AG09309 (cell line): ENCODE results near the gene CAMK1D.

Experiments used
- DNase-seq: peaks from one replicate; pipeline ENCODE4 v3.0.0-alpha.2; 2010; ENCODE audit warnings: low read depth
- H3K4me3 ChIP-seq: 2 replicates; pipeline ENCODE4 v1.5.1; 2011; ENCODE audit warnings: mild to moderate bottlenecking, low read depth, low read length, moderate library complexity; ENCODE audit not compliant: control insufficient read depth
- TF ChIP-seq, protein P1 (sequence below): IDR thresholded peaks from 2 replicates; pipeline ENCODE4 v1.5.1; 2011; ENCODE audit warnings: mild to moderate bottlenecking, low read depth, low read length, inconsistent platforms; ENCODE audit not compliant: insufficient read depth, control insufficient read depth; ENCODE audit errors: missing control alignments

CAMK1D gene

GRCh38 chr10:12839941-12840611 lies 490.7 kb downstream of the CAMK1D start:
- DNase-seq, result no peak
- H3K4me3 ChIP-seq, result no peak overlapping the region
- TF ChIP-seq, protein P1, sequence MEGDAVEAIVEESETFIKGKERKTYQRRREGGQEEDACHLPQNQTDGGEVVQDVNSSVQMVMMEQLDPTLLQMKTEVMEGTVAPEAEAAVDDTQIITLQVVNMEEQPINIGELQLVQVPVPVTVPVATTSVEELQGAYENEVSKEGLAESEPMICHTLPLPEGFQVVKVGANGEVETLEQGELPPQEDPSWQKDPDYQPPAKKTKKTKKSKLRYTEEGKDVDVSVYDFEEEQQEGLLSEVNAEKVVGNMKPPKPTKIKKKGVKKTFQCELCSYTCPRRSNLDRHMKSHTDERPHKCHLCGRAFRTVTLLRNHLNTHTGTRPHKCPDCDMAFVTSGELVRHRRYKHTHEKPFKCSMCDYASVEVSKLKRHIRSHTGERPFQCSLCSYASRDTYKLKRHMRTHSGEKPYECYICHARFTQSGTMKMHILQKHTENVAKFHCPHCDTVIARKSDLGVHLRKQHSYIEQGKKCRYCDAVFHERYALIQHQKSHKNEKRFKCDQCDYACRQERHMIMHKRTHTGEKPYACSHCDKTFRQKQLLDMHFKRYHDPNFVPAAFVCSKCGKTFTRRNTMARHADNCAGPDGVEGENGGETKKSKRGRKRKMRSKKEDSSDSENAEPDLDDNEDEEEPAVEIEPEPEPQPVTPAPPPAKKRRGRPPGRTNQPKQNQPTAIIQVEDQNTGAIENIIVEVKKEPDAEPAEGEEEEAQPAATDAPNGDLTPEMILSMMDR, result no peak

DNA sequence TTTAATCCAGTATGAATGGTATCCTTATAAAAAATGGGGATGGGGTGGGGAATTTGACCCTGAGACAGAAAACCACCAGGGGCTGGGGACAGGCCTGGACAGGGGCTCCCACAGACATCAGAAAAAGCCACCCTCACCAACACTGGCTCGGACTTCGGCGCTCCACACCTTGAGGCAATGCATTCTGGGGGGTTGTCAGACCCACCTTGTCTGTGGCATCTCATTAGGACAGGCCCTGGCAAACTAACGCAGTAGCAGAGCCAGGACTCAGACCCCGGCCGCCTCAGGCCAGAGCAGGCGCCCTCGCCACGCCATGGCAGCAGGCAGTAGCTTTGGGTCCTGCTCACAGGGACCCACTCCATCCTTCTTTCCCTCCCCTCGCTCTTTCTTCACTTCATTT lies 492.1 kb downstream of the CAMK1D start:
- no peak for DNase-seq
- TF ChIP-seq, protein P1, result no peak
- H3K4me3 ChIP-seq, result no peak overlapping the region

- DNase-seq, result no peak
- TF ChIP-seq, protein P1, result no peak
- H3K4me3 ChIP-seq, result no peak overlapping the region
Observed at GRCh38 chr10:12841826-12842225, 492.5 kb downstream of the CAMK1D start.

DNA sequence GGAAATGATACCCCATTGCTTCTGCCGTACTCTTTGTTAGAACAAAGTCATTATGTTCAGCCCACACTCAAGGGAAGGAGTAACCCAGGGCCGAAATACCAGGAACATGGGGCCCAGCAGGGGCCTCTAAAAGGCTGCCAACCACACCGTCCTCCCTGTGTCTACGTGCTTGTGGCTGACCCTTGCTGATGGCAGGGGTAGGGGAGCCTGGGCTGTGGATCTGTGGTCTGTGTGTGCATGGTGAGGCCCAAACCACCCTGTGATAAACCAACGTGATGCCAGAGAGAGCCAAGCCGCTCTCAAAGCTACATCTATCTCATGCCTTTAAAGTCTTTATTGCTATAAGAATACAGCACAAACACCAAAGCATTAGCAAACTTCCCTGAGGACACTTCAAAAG lies 493.0 kb downstream of the CAMK1D start:
- no peak overlapping the region for H3K4me3 ChIP-seq
- TF ChIP-seq, protein P1, result no peak
- DNase-seq, result no peak

GRCh38 chr10:12843296-12843945 lies 494.1 kb downstream of the CAMK1D start:
- TF ChIP-seq, protein P1, result no peak
- DNase-seq, result no peak
- H3K4me3 ChIP-seq, result no peak overlapping the region

DNA sequence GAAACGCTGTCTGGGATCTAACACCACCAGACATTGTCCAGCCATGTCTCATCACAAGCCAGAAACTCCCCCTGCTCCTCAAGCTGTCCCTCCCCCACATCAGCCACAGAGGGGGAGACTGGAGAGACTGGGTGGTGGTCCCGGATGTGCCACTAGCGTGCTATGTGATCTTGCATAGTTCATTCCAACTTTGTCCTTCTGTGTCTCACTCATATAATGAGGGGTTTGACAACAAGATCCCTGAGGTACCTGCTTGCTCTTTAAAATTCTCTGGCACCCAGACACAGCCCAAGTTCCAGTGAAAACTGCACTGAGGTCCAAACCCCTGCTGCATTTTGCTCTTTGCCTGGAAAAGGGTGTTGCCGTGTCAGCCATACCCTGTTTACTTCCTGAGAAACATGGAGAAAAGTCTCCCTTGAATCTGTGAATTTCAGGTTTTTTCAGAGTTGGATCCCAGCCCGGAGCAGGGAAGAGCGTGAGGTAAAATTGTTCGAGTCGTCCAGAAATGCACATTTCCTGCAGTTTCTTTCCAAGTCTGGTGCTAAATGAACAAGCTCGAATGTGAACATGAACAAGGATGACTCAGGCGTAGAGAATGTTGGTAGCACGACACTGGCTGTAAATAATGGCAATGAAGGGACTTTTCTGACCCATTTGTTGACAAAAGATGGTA lies 495.6 kb downstream of the CAMK1D start:
- TF ChIP-seq, protein P1, result no peak
- DNase-seq, result peak; percentile 33
- no peak overlapping the region for H3K4me3 ChIP-seq
